GM19193 (cell line): ENCODE measurements around the gene ARHGAP44.

Experiments
- POLR2A ChIP-seq: IDR thresholded peaks from 4 replicates; pipeline ENCODE4 v1.6.1; 2011; ENCODE audit not compliant: insufficient read depth, insufficient read length; ENCODE audit errors: extremely low read depth

The ARHGAP44 gene

DNA sequence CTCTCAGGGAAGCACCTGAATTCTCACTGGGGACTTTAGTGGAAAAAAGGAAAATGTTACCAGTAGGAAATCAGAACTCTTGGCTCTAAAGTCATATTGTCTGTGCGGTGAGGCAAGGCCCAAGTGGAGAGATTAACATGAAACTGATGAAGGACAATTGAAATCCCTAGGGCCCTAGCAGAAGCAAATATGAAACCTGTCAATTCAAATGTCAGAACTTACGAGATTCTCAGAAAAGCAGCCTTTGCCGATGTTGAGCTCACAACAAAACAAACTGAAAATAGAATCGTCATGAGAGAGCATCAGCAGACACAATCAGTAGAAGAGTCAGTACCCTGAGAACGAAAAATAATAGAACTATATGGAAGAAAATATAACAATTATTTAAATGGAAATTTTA is 119.7 kb downstream of the ARHGAP44 start:
- no peak for TF ChIP-seq POLR2A

DNA sequence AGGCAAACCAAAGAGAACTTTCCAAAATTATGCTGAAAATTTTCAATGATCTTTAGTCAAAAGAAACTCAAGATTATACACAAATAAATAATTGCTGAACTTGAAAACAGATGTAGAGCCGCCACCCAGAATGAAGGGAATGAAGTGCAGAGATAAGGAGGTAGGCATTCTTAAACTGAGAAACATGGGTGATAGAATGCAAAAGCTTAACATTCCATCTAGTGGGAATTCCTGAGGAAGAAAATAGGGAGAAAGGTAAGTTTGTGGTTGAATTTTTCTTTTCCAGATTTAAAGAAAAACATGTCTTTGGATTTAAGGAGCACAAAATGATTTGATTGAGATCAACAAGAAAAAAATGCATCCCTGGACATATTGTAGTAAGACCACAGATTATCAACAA is 120.2 kb downstream of the ARHGAP44 start:
- TF ChIP-seq POLR2A = no peak

DNA sequence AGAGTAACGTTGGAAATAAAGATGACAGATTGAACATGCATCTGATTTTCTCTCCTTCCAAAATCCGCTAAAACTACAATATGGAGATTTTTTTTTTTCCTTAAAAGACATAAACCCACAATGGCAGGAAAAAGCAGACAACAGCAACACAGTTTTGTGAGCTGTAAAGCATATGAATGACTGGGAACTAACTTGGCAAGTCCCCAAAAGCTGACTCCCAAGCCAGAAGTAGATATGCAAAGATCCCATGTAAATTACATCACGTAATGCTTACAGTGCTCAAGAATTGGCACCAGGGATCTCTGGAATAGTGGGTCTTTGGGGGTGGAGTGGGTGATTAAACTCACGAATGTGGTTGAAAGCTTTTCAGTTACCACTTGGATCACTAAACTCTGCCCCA is 121.9 kb downstream of the ARHGAP44 start:
- no peak for TF ChIP-seq POLR2A

DNA sequence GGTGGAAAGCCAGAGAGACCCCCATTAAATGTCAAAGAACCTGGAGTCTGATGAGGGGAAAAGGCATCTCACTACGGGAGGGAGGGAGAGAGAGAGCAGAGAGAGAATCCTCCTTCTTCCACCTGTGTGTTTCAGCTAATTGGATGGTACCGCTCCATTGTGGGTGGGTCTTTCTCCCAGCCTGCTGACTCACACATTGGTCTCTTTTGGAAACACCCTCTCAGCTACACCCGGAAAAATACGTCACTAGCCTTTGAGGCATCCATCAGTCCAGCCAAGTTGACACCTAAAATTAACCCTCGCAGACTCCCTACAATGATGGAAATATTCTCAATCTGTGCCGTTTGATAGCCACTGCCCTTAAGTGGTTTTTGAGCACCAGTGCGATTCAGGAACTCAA is 128.1 kb downstream of the ARHGAP44 start:
- TF ChIP-seq POLR2A = no peak

DNA sequence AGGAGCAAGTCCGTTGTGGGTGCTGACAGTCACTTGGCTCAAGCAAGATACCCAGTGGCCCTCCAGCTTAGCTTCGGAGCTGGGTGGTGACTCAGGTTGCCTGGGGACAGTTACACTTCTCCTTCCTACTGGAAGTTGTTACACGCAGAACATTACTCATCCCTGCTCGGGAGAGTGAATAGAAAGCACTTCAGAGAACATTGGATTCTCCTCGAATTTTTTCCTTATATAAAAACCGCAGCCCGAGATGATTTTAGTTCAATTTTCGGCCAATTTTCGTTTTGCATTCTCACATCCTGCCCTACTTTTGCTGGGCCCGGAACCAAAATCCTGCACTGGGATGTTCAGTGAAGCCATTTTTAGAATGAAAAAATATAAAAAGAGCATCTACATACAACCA is 128.8 kb downstream of the ARHGAP44 start:
- TF ChIP-seq POLR2A = no peak

DNA sequence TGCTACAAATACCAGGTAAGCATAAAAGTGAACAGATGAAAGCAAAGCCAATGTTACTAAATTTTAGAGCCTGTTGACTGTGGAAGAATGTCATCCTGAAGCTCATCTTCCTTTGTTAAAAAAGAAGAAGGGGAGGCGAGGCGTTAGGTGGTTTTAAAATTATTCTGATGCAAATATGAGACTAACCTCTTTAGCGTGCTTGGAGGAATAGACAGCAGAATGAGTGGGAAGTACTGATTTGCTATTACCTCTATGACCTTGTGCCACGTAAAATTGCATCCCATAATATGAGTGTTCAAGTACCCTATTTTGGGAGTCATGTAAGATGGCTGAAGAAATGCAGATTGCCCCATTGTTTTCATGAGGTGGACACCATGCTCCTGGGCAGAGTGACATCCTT is 132.8 kb downstream of the ARHGAP44 start:
- TF ChIP-seq POLR2A = no peak

DNA sequence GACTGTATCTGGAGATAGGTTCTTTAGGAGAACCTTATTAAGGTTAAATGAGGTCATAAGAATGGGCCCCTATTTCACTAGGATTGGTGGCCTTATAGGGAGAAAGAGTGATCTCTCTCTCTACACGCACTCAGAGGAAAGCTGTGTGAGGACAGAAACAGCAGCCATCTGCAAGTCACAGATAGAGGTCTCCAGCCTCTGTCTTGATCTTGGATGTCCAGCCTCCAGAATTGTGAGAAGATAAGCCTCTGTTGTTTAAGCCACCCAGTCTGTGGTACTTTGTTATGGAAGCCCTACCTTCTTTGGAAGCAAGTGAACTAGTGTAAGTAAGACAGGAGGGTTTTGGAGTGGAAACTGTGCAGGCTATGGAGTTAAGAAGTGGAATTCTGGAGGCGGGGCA is 135.3 kb downstream of the ARHGAP44 start:
- TF ChIP-seq POLR2A = no peak

DNA sequence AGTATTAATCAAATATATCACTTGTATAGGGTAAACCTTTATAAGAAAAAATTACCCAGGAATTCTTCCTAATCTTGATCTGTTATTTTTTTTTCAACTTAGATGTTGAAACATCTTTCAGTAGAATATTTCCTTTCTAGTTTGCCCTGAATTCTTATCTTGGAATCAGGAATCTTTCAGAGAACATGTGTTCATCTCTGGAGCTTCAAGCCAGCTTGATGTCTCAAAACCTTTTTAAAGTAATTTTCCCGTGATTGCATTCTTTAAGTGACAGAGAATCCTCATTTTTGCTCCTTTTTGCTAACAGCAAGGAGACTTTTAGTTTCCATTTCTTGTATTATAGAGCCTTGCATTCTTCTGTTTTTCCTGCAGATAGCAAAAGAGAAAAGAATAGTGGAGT is 137.7 kb downstream of the ARHGAP44 start:
- no peak for TF ChIP-seq POLR2A

DNA sequence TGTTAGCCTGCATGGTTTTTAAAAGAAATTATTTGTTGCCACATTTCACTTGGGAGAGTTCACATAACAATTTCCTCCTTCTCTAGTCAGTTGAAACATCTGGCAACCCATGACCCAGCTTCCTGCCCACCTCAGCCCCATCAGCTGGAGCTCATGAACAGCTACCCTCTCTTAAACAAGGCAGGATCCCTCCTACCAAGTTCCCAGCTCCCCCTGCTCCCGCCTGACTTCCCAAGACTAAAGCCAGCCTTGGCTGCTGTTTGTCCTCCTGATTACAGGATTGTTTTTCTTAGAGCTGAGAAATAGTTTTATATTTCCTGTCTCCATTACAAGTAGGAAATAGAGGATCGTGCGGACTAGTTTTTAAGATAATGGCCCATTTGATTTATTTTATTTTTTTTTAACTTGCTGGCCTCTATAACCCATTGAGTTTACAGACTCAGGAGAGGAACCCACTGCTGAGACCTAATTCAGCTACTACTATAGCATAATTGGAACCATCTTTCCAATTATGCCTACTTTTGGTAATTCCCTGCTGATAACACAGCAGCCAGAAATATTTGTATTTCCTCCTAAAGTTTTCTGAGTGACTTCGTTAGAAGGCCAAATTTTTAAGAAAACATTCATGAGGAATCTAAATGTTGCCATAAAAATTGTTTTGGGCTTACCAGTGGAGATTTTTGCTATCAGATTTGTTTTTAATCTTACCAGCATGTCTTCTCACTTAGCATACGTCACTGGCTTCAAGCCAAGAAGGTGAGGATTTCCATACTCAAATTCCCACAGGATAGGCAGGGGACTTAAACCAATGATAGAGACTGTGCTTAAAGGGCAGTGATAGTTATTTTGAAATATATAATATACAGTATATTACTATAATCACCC is 138.5 kb downstream of the ARHGAP44 start:
- TF ChIP-seq POLR2A = no peak

DNA sequence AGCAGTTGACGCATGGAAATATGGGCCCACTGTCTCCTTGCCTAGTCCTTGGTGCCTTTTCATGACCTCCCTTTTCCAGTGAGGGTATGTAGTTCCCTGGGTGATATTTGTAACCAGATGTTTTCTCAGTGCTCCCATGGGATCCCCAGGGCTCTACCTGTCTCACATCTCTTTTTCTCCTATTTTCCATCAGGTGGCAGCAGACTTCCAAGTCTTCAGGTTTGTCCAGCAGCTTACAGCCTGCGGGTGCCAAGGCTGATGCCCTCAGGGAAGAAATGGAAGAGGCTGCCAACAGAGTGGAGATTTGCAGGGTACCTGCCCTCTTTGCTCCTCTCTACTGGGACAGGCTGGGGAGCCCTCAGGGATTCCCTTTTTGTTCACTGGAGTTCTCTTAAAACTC is 139.4 kb downstream of the ARHGAP44 start:
- no peak for TF ChIP-seq POLR2A

DNA sequence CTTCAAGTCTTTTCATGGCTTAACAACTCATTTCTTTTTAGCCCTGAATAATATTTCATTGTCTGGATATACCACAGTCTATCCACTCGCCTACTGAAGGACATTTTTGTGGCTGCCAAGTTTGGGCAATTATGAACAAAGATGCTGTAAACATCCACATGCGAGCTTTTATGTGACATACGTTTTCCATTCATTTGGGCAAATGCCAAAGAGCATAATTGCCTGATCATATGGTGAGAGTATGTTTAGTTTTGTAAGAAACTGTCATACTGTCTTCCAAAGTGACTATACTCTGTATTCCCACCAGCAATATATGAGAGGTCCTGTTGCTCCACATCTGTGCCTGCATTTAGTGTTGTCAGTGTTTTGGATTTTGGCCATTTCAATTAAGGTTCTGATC is 147.2 kb downstream of the ARHGAP44 start:
- TF ChIP-seq POLR2A = no peak

DNA sequence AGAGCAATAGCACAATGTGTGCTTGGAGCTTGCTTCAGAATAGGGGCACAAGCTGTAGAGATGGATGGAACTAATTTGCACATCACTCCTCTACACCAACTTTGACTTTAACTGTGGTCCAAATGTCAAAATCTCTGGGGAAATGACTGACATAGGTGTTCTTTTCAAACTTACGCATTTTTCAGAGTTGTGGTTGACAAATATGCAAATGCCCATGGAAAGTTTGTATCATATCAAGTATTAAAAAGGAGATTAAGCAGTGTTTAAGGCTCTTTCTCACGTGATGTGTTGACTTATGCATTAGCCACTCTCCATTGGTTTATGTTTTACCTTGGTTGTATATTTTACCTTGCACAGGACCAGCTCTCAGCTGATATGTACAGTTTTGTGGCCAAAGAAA is 151.4 kb downstream of the ARHGAP44 start:
- no peak for TF ChIP-seq POLR2A

DNA sequence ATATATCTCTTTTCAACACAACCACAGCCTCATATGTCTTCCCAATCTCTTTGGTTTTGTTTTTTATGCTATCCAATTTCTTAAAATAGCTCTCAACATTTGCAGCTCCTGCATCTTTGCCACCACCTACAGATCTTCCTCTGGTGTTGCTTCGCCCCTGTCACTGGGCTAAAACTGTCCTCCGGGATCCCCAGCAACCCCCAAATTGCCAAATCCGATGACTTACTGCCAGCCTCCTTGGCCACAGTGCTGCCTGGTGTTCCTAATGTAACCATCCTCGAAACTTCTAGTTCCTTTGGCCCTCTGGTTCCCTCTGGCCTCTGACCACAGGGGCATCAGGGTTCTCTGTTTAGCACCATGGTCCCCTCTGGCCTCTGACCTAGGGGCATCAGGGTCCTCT is 157.7 kb downstream of the ARHGAP44 start:
- TF ChIP-seq POLR2A = no peak

DNA sequence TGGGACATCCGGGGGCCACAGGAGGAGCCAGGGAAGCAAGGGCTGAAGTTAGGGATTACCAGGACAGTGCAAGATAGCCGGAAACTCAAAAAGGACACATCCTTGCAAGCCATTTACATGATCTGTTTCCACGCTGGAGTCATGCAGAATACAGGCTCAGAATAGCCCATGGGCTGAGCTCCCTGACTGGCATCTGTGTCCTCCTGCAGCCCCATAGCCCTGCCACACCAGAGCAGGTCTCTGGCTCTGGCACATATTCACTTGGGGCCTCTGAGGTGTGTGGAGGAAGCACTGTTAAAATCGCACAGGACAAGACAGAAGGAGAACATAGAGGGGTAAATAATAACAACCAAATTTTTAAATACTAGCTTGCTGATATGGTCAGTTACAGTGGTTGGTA is 162.7 kb downstream of the ARHGAP44 start:
- no peak for TF ChIP-seq POLR2A

DNA sequence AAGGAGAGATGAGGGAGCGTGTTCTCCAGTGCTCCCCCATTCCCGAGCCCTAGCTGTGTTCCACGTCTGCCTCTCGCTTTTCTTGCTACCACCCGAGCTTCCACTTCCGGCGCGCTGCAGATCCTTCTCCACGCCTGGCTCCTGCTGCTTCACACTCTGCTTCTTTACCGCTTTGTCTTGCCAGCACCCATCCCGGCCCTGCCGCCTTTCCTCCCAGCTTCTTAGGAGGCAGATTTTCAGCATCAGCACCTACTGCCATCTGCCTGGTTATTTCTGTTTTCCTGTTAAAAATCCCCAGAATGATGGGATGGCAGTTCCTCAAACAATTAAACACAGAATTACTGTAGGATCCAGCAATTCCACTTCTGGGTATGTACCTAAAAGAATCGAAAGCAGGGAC is 163.9 kb downstream of the ARHGAP44 start:
- no peak for TF ChIP-seq POLR2A

DNA sequence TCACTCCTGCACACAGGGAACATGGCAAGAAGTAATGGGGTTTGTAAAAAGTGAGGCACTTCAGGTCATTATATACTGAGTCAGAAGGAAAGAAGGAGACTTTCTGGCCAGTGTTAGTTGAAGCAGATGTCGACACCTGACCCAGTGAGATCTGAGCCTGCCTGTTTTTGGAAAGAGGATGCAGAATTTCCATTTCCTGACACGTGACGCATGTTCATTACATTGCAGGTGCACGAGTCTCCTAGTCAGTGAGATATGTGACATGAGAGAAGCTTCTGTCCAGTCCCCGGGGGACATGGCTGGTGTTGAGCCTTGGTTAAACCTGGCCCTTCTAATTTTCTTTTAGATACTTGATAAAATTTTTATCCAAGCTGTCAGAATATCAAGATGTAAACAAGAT is 166.2 kb downstream of the ARHGAP44 start:
- TF ChIP-seq POLR2A = no peak

DNA sequence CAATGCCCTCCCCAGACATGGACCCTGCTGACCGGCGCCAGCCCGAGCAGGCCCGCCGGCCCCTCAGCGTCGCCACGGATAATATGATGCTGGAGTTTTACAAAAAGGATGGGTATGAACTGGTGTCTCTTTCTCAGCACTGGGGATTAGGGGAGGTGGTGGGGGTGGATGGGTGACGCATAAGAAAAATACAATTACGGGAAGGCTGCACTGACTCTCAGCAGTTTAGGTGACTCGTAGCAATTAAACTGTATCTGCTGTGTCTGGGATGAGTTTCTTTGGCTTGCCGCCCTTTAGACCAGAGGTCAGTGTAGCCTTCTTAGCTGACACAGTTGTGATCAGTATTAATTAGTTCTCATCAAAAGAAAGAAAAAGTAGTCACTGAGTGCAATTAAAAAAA is 169.5 kb downstream of the ARHGAP44 start:
- TF ChIP-seq POLR2A = no peak
